ENCODE measurements around the gene AKR1B1. TPM values are rescaled to one million over a fixed set of nuclear protein-coding genes. Genes with fewer than 3 reads are reported as not detected.
A peak's percentile ranks its signal among the peaks of the same experiment; 100 is the strongest.

Gene AKR1B1
- total and polyA plus RNA-seq, 2 donors (not counting 3 experiments of a cell fraction or from before 2014, with no cell fraction given), result 159 to 193 TPM

DNA sequence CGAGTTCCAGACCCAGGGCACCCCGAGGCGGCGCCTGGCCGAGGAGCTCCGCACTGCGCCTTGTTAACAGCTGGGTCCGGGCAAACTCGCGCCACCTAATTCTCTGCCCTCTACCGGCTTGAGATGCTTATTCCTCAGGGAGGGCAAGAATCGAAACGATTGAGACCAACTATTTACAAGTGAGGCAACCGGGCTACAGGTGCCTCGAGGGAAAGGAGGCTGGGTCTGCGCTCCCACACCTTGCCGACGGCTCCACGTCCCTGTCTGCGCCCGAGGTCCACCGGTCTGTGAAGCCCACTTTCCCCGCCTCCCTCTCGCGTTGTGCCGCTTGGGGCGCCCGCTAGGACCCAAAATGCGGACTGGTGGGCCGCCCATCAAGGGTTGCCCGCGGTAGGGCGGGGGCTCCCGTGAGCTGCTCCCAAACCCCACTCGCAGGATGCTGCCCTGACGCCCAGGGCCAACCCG lies 527 bp downstream of the AKR1B1 start:
- H3K9me1 ChIP-seq (replicated peaks; ENCODE audit: control insufficient read depth, extremely low read depth, insufficient read depth, low read length), result no peaks in the 10 kb centered on the region
- peak overlapping the region; percentile 73 for H3K4me2 ChIP-seq (ENCODE audit: insufficient read depth, low read length)
- peaks cover 22% of the 10 kb centered on the region for H3K79me2 ChIP-seq (ENCODE audit: control insufficient read depth, insufficient read depth, low read length)
- ChIA-PET CTCF (interaction anchor here (0.8 to 4.0 kb wide), 17 partner anchors 9 to 154 kb away, joined by 3 to 46 read pairs (median 5); no protein-coding TSS in a partner anchor), POLR2A (no interaction called here)
- H3K9me3 ChIP-seq (replicated peaks; ENCODE audit: control insufficient read depth, insufficient read depth, low read length), result no peaks in the 10 kb centered on the region
- no peaks in the 10 kb centered on the region for H3K36me3 ChIP-seq (ENCODE audit: control insufficient read depth in 2 of 2, extremely low read depth in 1 of 2, insufficient read depth in 2 of 2, low read length in 2 of 2)
- intact Hi-C loops (cut with micrococcal nuclease), result loop anchor here (2.0 kb wide), 2 partner anchors 22 to 46 kb away; no protein-coding TSS in a partner anchor
- no TSS peak for BruUV-seq (replicated peaks)
- peak overlapping the region; percentile 42 to 81 (median 57) for H3K4me3 ChIP-seq (replicated peaks in 1 of 3; ENCODE audit: insufficient read depth in 1 of 3, low read depth in 1 of 3, low read length in 3 of 3)
- peaks cover 22% of the 10 kb centered on the region for H3K4me1 ChIP-seq (ENCODE audit: control insufficient read depth, extremely low read depth, insufficient read depth, low read length)
- peak overlapping the region; percentile 49 for H3K9ac ChIP-seq (replicated peaks; ENCODE audit: extremely low read depth, insufficient read depth, low read length)
- peak overlapping the region; percentile 5 for H3K27ac ChIP-seq (ENCODE audit: insufficient read depth, low read depth, low read length)
- TF ChIP-seq, protein P1, sequence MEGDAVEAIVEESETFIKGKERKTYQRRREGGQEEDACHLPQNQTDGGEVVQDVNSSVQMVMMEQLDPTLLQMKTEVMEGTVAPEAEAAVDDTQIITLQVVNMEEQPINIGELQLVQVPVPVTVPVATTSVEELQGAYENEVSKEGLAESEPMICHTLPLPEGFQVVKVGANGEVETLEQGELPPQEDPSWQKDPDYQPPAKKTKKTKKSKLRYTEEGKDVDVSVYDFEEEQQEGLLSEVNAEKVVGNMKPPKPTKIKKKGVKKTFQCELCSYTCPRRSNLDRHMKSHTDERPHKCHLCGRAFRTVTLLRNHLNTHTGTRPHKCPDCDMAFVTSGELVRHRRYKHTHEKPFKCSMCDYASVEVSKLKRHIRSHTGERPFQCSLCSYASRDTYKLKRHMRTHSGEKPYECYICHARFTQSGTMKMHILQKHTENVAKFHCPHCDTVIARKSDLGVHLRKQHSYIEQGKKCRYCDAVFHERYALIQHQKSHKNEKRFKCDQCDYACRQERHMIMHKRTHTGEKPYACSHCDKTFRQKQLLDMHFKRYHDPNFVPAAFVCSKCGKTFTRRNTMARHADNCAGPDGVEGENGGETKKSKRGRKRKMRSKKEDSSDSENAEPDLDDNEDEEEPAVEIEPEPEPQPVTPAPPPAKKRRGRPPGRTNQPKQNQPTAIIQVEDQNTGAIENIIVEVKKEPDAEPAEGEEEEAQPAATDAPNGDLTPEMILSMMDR (IDR thresholded peaks at IDR 0.05; ENCODE audit: extremely low read depth in 1 of 2, insufficient read depth in 1 of 2, low read depth in 1 of 2, low read length in 2 of 2), result peak; percentile 34 to 45
- no peak for TF ChIP-seq EZH2 (IDR thresholded peaks at IDR 0.05; ENCODE audit: borderline replicate concordance, low read depth, low read length, severe bottlenecking)
- FAIRE-seq (peak; percentile 53), DNase-seq (ENCODE audit: low read depth, low spot score) (peak; percentile 60)
- dilution Hi-C loops (cut with MboI; ENCODE audit: extremely low pct_ligation_motif_present, low sequenced_read_pairs), result no loop called here
- H4K20me1 ChIP-seq (replicated peaks; ENCODE audit: control insufficient read depth, extremely low read depth, insufficient read depth, low read length), result no peaks in the 10 kb centered on the region
- H2AFZ ChIP-seq (ENCODE audit: low read depth, low read length), result peak overlapping the region; percentile 81
- no peaks in the 10 kb centered on the region for H3K27me3 ChIP-seq (ENCODE audit: control insufficient read depth in 2 of 2, insufficient read depth in 2 of 2, low read length in 2 of 2)

DNA sequence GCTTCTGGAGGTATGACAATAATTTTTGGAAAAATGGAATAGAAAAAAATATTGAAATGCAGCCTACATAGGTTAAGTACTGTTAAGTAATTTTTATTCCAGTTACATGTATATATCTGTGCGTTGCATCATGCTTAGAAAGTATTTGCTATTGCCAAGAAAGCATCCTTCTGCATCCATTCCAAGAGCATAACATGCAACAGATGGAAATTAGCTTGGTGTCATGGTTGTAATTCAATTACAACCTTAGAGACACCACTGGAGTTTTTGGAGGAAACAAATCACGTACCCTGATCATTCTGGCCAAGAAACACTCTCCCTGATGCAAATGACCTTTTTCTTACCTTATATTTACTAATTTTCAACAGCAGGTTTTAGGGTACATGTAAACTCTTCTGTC lies 1.7 kb downstream of the AKR1B1 start:
- FAIRE-seq, result no peak
- no TSS peak for BruUV-seq (replicated peaks)
- Histone ChIP-seq H3K9ac (replicated peaks; ENCODE audit: extremely low read depth, insufficient read depth, low read length) (no peak overlapping the region), H3K27ac (ENCODE audit: insufficient read depth, low read depth, low read length) (no peak overlapping the region), H2AFZ (ENCODE audit: low read depth, low read length) (no peak overlapping the region), H4K20me1 (replicated peaks; ENCODE audit: control insufficient read depth, extremely low read depth, insufficient read depth, low read length) (no peaks in the 10 kb centered on the region), H3K4me2 (ENCODE audit: insufficient read depth, low read length) (peak overlapping the region; percentile 73), H3K36me3 (ENCODE audit: control insufficient read depth in 2 of 2, extremely low read depth in 1 of 2, insufficient read depth in 2 of 2, low read length in 2 of 2) (no peaks in the 10 kb centered on the region), H3K4me3 (replicated peaks in 1 of 3; ENCODE audit: insufficient read depth in 1 of 3, low read depth in 1 of 3, low read length in 3 of 3) (no peak overlapping the region), H3K27me3 (ENCODE audit: control insufficient read depth in 2 of 2, insufficient read depth in 2 of 2, low read length in 2 of 2) (no peaks in the 10 kb centered on the region), H3K79me2 (ENCODE audit: control insufficient read depth, insufficient read depth, low read length) (peaks cover 32% of the 10 kb centered on the region), H3K9me3 (replicated peaks; ENCODE audit: control insufficient read depth, insufficient read depth, low read length) (no peaks in the 10 kb centered on the region), H3K4me1 (ENCODE audit: control insufficient read depth, extremely low read depth, insufficient read depth, low read length) (peaks cover 22% of the 10 kb centered on the region), H3K9me1 (replicated peaks; ENCODE audit: control insufficient read depth, extremely low read depth, insufficient read depth, low read length) (no peaks in the 10 kb centered on the region)
- no peak for DNase-seq (ENCODE audit: low read depth, low spot score)
- ChIA-PET CTCF (interaction anchor here (1.1 to 4.0 kb wide), 6 partner anchors 22 to 90 kb away, joined by 3 to 46 read pairs (median 8); no protein-coding TSS in a partner anchor), POLR2A (no interaction called here)
- intact Hi-C loops (cut with micrococcal nuclease), result no loop called here
- dilution Hi-C loops (cut with MboI; ENCODE audit: extremely low pct_ligation_motif_present, low sequenced_read_pairs), result no loop called here
- TF ChIP-seq MYC (IDR thresholded peaks at IDR 0.05; ENCODE audit: low read depth, low read length) (no peak), GATA2 (IDR thresholded peaks at IDR 0.05; ENCODE audit: insufficient read depth, insufficient read length, low read depth, low read length) (no peak), EZH2 (IDR thresholded peaks at IDR 0.05; ENCODE audit: borderline replicate concordance, low read depth, low read length, severe bottlenecking) (no peak), POLR2A (IDR thresholded peaks at IDR 0.05; ENCODE audit: low read depth, low read length) (no peak), FOS (IDR thresholded peaks at IDR 0.05; ENCODE audit: borderline replicate concordance, insufficient read depth, low read length) (no peak), JUN (IDR thresholded peaks at IDR 0.05; ENCODE audit: borderline replicate concordance, insufficient read depth, insufficient read length, low read depth) (no peak), POLR2AphosphoS5 (IDR thresholded peaks at IDR 0.05; ENCODE audit: insufficient read depth, low read depth, low read length) (no peak)
- TF ChIP-seq, protein P2, sequence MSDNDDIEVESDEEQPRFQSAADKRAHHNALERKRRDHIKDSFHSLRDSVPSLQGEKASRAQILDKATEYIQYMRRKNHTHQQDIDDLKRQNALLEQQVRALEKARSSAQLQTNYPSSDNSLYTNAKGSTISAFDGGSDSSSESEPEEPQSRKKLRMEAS (IDR thresholded peaks at IDR 0.05; ENCODE audit: insufficient read depth, insufficient read length), result no peak
- TF ChIP-seq, protein P1 (IDR thresholded peaks at IDR 0.05; ENCODE audit: extremely low read depth in 1 of 2, insufficient read depth in 1 of 2, low read depth in 1 of 2, low read length in 2 of 2), result no peak

Measured in endothelial cell of umbilical vein (primary cell).